ENCODE measurements around the gene GRM4. TPM values are rescaled to one million over a fixed set of nuclear protein-coding genes. Genes with fewer than 3 reads are reported as not detected.

The GRM4 gene
- polyA plus RNA-seq, 1 of the 3 experiments (the other 2 are of a cell fraction): not detected

DNA sequence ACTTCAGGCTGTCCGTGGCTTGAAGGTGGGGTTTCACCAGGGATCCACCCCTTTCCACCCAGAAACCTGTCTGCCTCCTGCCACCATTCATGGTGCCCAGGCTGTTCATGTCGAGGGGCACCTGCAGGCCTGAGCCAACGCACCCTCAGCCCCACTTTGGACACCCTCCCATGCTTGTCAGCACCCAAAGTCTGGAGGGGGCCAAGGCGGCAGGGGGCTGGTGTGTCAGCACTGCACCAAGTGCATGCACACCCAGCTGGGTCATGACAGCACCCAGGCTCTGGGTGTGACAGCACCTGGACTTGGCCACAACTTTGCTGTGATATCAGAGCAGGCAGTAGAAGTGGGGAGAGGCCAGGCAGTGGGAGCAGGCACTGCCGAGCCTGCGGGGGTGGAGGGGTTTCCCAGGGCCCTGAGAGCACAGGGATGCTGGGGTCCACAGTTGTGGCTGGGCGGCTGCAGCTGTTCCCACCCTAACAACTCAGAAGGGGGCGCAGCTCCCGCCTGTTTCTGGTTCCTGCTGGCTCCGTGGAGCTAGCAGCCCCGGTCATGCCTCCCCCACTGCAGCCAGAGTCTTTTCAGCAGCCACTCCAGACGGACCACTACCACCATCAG is 33.3 kb upstream of the GRM4 start:
- no peak overlapping the region for H3K4me2 ChIP-seq
- no peak overlapping the region for H3K4me3 ChIP-seq (ENCODE audit: low read depth in 2 of 2, low read length in 1 of 2)
- H4K20me1 ChIP-seq (ENCODE audit: insufficient read depth): no peaks in the 10 kb centered on the region
- 56% methylated on average over 3 of the region's 12 CpGs for WGBS (ENCODE audit: low lambda C conversion rate)
- no peak for TF ChIP-seq IRF3 (IDR thresholded peaks at IDR 0.05; ENCODE audit: low read depth, low read length)
- TF ChIP-seq FOXM1 (IDR thresholded peaks at IDR 0.05; ENCODE audit: low read depth): no peak
- TF ChIP-seq GATA2 (CRISPR knock-in tag; IDR thresholded peaks at IDR 0.05): no peak
- TF ChIP-seq RFX5 (IDR thresholded peaks at IDR 0.05; ENCODE audit: low read length): no peak
- no peak for TF ChIP-seq TCF12 (IDR thresholded peaks at IDR 0.05)
- TF ChIP-seq POLR2AphosphoS5 (IDR thresholded peaks at IDR 0.05; ENCODE audit: low read depth, low read length): no peak
- TF ChIP-seq SIN3A (IDR thresholded peaks at IDR 0.05; ENCODE audit: borderline replicate concordance, low read depth, low read length): no peak
- TF ChIP-seq NRF1 (IDR thresholded peaks at IDR 0.05; ENCODE audit: low read depth, low read length): no peak
- no peak for TF ChIP-seq MXI1 (IDR thresholded peaks at IDR 0.05; ENCODE audit: low read depth, low read length)
- no peak for TF ChIP-seq EP300 (IDR thresholded peaks at IDR 0.05; ENCODE audit: borderline replicate concordance in 1 of 2, low read depth in 1 of 2, low read length in 1 of 2)
- no peak for TF ChIP-seq MAX (IDR thresholded peaks at IDR 0.05; ENCODE audit: low read depth)
- TF ChIP-seq GABPA (IDR thresholded peaks at IDR 0.05; ENCODE audit: low read depth): no peak
- TF ChIP-seq, protein P1, sequence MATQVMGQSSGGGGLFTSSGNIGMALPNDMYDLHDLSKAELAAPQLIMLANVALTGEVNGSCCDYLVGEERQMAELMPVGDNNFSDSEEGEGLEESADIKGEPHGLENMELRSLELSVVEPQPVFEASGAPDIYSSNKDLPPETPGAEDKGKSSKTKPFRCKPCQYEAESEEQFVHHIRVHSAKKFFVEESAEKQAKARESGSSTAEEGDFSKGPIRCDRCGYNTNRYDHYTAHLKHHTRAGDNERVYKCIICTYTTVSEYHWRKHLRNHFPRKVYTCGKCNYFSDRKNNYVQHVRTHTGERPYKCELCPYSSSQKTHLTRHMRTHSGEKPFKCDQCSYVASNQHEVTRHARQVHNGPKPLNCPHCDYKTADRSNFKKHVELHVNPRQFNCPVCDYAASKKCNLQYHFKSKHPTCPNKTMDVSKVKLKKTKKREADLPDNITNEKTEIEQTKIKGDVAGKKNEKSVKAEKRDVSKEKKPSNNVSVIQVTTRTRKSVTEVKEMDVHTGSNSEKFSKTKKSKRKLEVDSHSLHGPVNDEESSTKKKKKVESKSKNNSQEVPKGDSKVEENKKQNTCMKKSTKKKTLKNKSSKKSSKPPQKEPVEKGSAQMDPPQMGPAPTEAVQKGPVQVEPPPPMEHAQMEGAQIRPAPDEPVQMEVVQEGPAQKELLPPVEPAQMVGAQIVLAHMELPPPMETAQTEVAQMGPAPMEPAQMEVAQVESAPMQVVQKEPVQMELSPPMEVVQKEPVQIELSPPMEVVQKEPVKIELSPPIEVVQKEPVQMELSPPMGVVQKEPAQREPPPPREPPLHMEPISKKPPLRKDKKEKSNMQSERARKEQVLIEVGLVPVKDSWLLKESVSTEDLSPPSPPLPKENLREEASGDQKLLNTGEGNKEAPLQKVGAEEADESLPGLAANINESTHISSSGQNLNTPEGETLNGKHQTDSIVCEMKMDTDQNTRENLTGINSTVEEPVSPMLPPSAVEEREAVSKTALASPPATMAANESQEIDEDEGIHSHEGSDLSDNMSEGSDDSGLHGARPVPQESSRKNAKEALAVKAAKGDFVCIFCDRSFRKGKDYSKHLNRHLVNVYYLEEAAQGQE (IDR thresholded peaks at IDR 0.05; ENCODE audit: low read depth, low read length): no peak
- TF ChIP-seq MEF2A (IDR thresholded peaks at IDR 0.05; ENCODE audit: borderline replicate concordance, low read depth): no peak
- TF ChIP-seq, protein P2, sequence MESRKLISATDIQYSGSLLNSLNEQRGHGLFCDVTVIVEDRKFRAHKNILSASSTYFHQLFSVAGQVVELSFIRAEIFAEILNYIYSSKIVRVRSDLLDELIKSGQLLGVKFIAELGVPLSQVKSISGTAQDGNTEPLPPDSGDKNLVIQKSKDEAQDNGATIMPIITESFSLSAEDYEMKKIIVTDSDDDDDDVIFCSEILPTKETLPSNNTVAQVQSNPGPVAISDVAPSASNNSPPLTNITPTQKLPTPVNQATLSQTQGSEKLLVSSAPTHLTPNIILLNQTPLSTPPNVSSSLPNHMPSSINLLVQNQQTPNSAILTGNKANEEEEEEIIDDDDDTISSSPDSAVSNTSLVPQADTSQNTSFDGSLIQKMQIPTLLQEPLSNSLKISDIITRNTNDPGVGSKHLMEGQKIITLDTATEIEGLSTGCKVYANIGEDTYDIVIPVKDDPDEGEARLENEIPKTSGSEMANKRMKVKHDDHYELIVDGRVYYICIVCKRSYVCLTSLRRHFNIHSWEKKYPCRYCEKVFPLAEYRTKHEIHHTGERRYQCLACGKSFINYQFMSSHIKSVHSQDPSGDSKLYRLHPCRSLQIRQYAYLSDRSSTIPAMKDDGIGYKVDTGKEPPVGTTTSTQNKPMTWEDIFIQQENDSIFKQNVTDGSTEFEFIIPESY (IDR thresholded peaks at IDR 0.05; ENCODE audit: borderline replicate concordance, low read depth): no peak
- peaks cover 0 to 9% of the 10 kb centered on the region in 2 experiments; a peak in 1 of 4 replicates for H3K4me1 ChIP-seq (ENCODE audit: control insufficient read depth in 1 of 2, insufficient read depth in 2 of 2, low read depth in 1 of 2, low read length in 1 of 2)
- no peak overlapping the region for H3K27ac ChIP-seq (ENCODE audit: low read depth in 2 of 2, low read length in 1 of 2)
- H3K79me2 ChIP-seq (ENCODE audit: insufficient read depth): no peaks in the 10 kb centered on the region
- no peaks in the 10 kb centered on the region for H3K9me2 ChIP-seq
- no peak overlapping the region for H2AFZ ChIP-seq (ENCODE audit: low read depth)
- H3K27me3 ChIP-seq (ENCODE audit: insufficient read depth): no peaks in the 10 kb centered on the region
- ChIA-PET CTCF (interaction anchor here (0.7 to 3.1 kb wide), 5 partner anchors 15 to 435 kb away, joined by 3 to 16 read pairs (median 3); no protein-coding TSS in a partner anchor), POLR2A (no interaction called here)
- no peaks in the 10 kb centered on the region for H3K36me3 ChIP-seq (replicated peaks in 1 of 2; ENCODE audit: control insufficient read depth in 1 of 2, insufficient read depth in 2 of 2, low read length in 1 of 2)
- H3F3A ChIP-seq (replicated peaks; ENCODE audit: insufficient read depth): no peaks in the 10 kb centered on the region
- no peak overlapping the region for H3K9ac ChIP-seq
- no peak for DNase-seq
- no peaks in the 10 kb centered on the region for H3K9me3 ChIP-seq

All from SK-N-SH (cell line).